ENCODE results near the gene PSTPIP1.

DNA sequence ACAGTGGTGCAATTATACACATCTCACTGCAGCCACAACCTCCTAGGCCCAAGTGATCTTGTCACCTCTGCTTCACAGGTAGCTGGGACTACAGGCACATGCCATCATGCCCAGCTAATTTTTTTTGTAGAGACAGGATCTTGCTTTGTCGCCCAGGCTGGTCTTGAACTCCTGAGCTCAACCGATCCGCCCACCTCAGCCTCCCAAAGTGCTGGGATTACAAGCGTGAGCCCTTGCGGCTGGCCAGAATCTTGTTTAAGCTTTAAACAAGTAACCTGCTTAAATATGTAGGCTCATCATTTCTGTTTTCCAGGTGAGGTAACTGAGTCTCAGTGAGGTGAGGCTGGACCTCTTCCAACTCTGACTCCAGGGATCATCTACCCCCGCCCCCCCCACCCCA lies 7.7 kb upstream of the PSTPIP1 start:
- TF ChIP-seq POLR2A (IDR thresholded peaks at IDR 0.05): no peak
- TF ChIP-seq, protein P1, sequence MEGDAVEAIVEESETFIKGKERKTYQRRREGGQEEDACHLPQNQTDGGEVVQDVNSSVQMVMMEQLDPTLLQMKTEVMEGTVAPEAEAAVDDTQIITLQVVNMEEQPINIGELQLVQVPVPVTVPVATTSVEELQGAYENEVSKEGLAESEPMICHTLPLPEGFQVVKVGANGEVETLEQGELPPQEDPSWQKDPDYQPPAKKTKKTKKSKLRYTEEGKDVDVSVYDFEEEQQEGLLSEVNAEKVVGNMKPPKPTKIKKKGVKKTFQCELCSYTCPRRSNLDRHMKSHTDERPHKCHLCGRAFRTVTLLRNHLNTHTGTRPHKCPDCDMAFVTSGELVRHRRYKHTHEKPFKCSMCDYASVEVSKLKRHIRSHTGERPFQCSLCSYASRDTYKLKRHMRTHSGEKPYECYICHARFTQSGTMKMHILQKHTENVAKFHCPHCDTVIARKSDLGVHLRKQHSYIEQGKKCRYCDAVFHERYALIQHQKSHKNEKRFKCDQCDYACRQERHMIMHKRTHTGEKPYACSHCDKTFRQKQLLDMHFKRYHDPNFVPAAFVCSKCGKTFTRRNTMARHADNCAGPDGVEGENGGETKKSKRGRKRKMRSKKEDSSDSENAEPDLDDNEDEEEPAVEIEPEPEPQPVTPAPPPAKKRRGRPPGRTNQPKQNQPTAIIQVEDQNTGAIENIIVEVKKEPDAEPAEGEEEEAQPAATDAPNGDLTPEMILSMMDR (IDR thresholded peaks at IDR 0.05 in 8 of 11, conservative IDR thresholded peaks at IDR 0.05 in 3 of 11): no peak

All from spleen (tissue), 7 donors.